Measurements from ENCODE around the gene FLNC. TPM values are rescaled to one million over a fixed set of nuclear protein-coding genes. Genes with fewer than 3 reads are reported as not detected.
A peak's percentile ranks its signal among the peaks of the same experiment; 100 is the strongest.

FLNC gene
- total RNA-seq, 1 donor from 2014 or later: 7.7 TPM

DNA sequence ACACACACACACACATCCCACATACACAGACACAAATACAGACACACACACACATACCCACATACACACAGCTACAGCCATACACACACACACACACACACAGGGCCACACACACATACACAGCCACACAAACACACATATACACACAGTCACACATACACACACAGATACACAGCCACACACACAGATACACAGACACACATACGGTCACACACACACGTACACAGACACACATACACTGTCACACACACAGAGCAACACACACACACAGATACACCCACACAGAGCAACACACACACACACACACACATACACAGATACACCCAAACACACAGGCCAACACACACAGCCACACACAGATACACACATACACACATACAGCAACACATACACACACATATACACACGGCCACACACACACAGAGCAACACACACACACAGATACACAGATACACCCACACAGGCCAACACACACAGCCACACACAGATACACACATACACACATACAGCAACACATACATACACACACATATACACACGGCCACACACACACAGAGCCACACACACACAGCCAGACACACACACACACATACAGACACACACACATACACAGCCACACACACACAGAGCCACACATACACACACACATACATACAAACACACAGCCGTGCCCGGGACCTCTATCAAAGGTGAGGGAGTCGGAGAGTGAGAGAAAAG lies 58.0 kb downstream of the FLNC start:
- Histone ChIP-seq H3K27ac (no peak overlapping the region), H3K4me1 (no peaks in the 10 kb centered on the region), H3K9me3 (no peaks in the 10 kb centered on the region), H3K27me3 (peaks cover 14% of the 10 kb centered on the region), H3K4me3 (no peak overlapping the region), H3K36me3 (no peaks in the 10 kb centered on the region)
- intact Hi-C loops (cut with DNase I): no loop called here
- DNase-seq: peak; percentile 17
- no peak for ATAC-seq
- TF ChIP-seq, protein P1, sequence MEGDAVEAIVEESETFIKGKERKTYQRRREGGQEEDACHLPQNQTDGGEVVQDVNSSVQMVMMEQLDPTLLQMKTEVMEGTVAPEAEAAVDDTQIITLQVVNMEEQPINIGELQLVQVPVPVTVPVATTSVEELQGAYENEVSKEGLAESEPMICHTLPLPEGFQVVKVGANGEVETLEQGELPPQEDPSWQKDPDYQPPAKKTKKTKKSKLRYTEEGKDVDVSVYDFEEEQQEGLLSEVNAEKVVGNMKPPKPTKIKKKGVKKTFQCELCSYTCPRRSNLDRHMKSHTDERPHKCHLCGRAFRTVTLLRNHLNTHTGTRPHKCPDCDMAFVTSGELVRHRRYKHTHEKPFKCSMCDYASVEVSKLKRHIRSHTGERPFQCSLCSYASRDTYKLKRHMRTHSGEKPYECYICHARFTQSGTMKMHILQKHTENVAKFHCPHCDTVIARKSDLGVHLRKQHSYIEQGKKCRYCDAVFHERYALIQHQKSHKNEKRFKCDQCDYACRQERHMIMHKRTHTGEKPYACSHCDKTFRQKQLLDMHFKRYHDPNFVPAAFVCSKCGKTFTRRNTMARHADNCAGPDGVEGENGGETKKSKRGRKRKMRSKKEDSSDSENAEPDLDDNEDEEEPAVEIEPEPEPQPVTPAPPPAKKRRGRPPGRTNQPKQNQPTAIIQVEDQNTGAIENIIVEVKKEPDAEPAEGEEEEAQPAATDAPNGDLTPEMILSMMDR (IDR thresholded peaks at IDR 0.05): no peak

DNA sequence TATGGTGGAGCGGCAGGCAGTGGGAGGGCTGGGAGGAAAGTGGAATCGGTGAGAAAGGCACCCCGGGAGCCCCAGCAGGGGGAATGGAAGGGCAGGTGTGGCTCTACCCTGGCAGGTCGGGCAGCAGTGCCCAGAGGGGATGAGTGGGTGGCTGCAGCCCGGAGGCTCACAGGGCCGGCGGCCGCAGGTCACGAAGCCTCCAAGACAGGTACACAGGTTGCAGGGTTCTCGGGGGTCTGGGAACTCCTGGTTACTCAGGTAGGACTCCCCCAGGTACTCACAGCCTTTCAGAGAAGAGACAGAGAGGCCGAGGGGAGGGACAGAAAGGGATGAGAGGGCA lies 58.5 kb downstream of the FLNC start:
- intact Hi-C loops (cut with DNase I): no loop called here
- ATAC-seq (no peak), DNase-seq (peak; percentile 32)
- Histone ChIP-seq H3K27me3 (peaks cover 14% of the 10 kb centered on the region), H3K4me3 (no peak overlapping the region), H3K9me3 (no peaks in the 10 kb centered on the region), H3K27ac (no peak overlapping the region), H3K4me1 (no peaks in the 10 kb centered on the region), H3K36me3 (no peaks in the 10 kb centered on the region)
- TF ChIP-seq, protein P1 (IDR thresholded peaks at IDR 0.05): no peak

DNA sequence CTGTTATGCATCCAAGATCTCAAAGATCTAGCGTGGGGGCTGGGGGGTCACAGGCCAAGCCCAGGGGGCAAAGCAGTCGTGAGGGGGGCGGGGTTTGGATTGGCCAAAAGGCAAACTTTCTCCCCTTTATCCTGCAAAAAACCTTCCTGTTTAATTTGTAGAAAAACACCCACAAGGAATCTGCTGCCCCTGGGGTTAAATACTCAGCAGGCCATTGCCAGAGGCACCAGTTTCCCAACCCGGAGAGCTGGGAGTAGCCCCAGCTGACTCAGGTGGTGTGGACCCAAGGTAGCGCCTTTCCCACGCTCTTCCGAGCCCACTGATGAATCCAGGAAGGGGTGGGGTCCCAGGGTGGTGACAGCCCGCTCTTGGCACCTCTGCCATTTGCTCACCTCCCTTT lies 58.9 kb downstream of the FLNC start:
- Histone ChIP-seq H3K27ac (no peak overlapping the region), H3K9me3 (no peaks in the 10 kb centered on the region), H3K4me3 (no peak overlapping the region), H3K4me1 (no peaks in the 10 kb centered on the region), H3K36me3 (no peaks in the 10 kb centered on the region), H3K27me3 (peaks cover 14% of the 10 kb centered on the region)
- DNase-seq: peak; percentile 20
- ATAC-seq: no peak
- intact Hi-C loops (cut with DNase I): no loop called here
- TF ChIP-seq, protein P1 (IDR thresholded peaks at IDR 0.05): no peak

DNA sequence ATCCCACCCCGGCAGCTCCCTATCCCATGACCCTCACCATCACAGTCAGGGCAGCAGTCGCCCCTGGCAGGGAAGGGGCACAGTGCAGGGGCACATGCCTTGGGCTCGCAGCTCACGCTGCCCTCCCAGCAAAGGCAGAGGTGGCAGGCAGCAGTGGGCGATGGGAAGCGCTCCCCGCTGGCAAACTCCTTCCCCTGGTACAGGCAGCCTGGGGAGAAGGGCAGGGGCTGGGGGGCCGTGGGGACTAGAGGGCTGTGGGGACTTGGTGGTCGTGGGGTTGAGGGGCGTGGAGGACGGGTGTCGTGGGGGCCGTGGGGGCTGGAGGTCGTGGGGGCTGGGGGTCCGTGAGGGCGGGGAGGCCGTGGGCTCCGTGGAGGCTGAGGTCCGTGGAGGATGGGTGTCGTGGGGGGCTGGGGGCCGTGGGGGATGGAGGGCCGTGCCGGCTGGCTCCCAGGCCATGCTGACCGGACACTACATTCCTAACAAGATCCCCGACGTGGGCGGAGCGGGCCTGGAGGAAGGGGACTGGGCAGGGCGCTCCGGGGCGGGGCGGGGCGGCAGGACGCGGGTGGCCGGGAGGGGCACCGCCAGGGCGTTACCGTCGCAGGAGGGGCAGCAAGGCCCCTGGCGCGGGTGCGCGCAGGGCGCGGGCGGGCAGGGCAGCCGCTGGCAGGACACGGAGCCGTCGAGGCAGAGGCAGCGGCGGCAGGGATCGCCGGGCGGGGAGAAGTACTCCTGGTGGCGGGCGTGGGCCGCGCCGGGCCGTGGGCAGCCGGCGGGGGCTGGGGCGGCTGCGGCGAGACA lies 60.3 kb downstream of the FLNC start:
- TF ChIP-seq, protein P1 (IDR thresholded peaks at IDR 0.05): no peak
- peak; percentile 45 for ATAC-seq
- H3K9me3 ChIP-seq: no peaks in the 10 kb centered on the region
- H3K4me3 ChIP-seq: peak overlapping the region; percentile 36
- no peaks in the 10 kb centered on the region for H3K4me1 ChIP-seq
- peaks cover 14% of the 10 kb centered on the region for H3K27me3 ChIP-seq
- no peaks in the 10 kb centered on the region for H3K36me3 ChIP-seq
- intact Hi-C loops (cut with DNase I): loop anchor here (10.0 kb wide), 1 partner anchor 194 kb away; no protein-coding TSS in a partner anchor
- DNase-seq: peak; percentile 75
- H3K27ac ChIP-seq: no peak overlapping the region

DNA sequence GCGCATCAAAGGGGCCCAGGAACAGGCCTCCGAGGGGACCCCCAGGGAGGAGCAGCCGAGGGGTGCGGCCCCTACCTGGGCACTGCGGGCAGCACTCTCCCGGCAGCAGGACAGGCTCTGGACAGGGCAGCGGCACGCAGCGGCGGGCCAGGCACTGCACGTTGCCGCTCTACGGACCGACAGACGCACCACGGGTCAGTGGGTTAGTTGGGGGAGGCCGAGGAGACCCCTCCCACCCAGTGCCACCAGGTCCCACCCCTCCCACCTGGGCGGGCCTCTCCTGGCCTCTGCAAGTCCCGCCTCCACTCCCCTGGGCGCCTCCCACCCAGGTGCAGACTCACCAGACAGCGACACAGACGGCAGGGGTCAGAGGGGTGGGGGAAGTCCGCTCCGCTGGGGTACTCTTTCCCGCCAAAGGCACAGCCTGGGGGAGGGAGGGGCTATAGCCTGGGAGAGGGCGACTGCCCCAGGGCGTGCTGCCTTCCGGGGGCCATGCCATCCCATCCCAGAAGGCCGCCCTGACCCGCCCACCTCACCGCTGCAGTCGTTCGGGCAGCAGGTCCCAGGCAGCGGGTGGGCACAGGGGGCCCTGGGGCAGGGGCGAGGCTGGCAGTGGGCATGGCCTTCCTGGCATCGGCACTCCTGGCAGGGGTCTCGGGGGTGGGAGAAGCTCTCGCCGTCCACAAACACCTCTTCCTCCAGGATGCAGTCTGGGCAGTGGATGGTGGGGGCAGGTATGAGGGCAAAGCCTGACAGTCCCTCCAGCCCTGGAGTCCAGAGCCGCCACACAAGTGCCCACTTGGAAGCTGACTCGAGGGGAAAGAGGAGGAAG lies 61.1 kb downstream of the FLNC start:
- Histone ChIP-seq H3K36me3 (no peaks in the 10 kb centered on the region), H3K4me3 (peak overlapping the region; percentile 36), H3K9me3 (no peaks in the 10 kb centered on the region), H3K27ac (no peak overlapping the region), H3K27me3 (peaks cover 14% of the 10 kb centered on the region), H3K4me1 (no peaks in the 10 kb centered on the region)
- intact Hi-C loops (cut with DNase I): loop anchor here (10.0 kb wide), 1 partner anchor 193 kb away; no protein-coding TSS in a partner anchor
- peak; percentile 37 for ATAC-seq
- peak; percentile 62 for DNase-seq
- TF ChIP-seq, protein P1 (IDR thresholded peaks at IDR 0.05): peak; percentile 7

Data from upper lobe of right lung (tissue), 1 donor.